Glomerular visceral epithelial cell (primary cell): ENCODE data around the gene ISOC1.

Source experiments
- DNase-seq: peaks from one replicate; pipeline ENCODE4 v3.0.0-alpha.2; 2016; ENCODE audit errors: extremely low spot score

Gene ISOC1

GRCh38 chr5:129094087-129094923, at the start of gene ISOC1:
ISOC1 (plus strand) TSS chr5:129094749; CDS start chr5:129094767, 18 bp downstream.
- DNase-seq = peak; percentile 94

- DNase-seq = no peak
Observed at GRCh38 chr5:129046151-129046550, 48.4 kb upstream of the ISOC1 start.

GRCh38 chr5:129048509-129048908, 46.0 kb upstream of the ISOC1 start:
- no peak for DNase-seq

GRCh38 chr5:129049126-129049799, 45.3 kb upstream of the ISOC1 start:
- DNase-seq = no peak

- DNase-seq = no peak
Observed at GRCh38 chr5:129051283-129051682, 43.3 kb upstream of the ISOC1 start.

GRCh38 chr5:129053438-129053837, 41.1 kb upstream of the ISOC1 start:
- no peak for DNase-seq

- DNase-seq = no peak
Observed at GRCh38 chr5:129057329-129057728, 37.2 kb upstream of the ISOC1 start.

GRCh38 chr5:129061849-129062248, 32.7 kb upstream of the ISOC1 start:
- no peak for DNase-seq

GRCh38 chr5:129063483-129064113, 31.0 kb upstream of the ISOC1 start:
- DNase-seq = no peak

GRCh38 chr5:129065721-129066120, 28.8 kb upstream of the ISOC1 start:
- DNase-seq = no peak

GRCh38 chr5:129067745-129068144, 26.8 kb upstream of the ISOC1 start:
- no peak for DNase-seq

- no peak for DNase-seq
Observed at GRCh38 chr5:129069292-129069691, 25.3 kb upstream of the ISOC1 start.

GRCh38 chr5:129073111-129073510, 21.4 kb upstream of the ISOC1 start:
- no peak for DNase-seq

GRCh38 chr5:129074903-129075302, 19.6 kb upstream of the ISOC1 start:
- DNase-seq = no peak

- DNase-seq = no peak
Observed at GRCh38 chr5:129077433-129078075, 17.0 kb upstream of the ISOC1 start.

GRCh38 chr5:129078247-129078646, 16.3 kb upstream of the ISOC1 start:
- no peak for DNase-seq

- DNase-seq = no peak
Observed at GRCh38 chr5:129078660-129079059, 15.9 kb upstream of the ISOC1 start.

- DNase-seq = no peak
Observed at GRCh38 chr5:129079496-129079895, 15.1 kb upstream of the ISOC1 start.

GRCh38 chr5:129080766-129081165, 13.8 kb upstream of the ISOC1 start:
- no peak for DNase-seq

GRCh38 chr5:129082225-129083136, 12.1 kb upstream of the ISOC1 start:
- DNase-seq = no peak
